Mucosa of stomach (tissue), 1 donor: ENCODE data around the gene OR4E1.

Experiments
- H3K27me3 ChIP-seq: one replicate; pipeline ENCODE4 v1.7.0; 2013; ENCODE audit warnings: mild to moderate bottlenecking, low read length; ENCODE audit not compliant: control insufficient read depth, insufficient read depth
- H3K36me3 ChIP-seq: one replicate; pipeline ENCODE4 v1.7.0; 2013; ENCODE audit warnings: low read length; ENCODE audit not compliant: control insufficient read depth, insufficient read depth
- H3K4me1 ChIP-seq: one replicate; pipeline ENCODE4 v1.7.0; 2013; ENCODE audit warnings: mild to moderate bottlenecking, low read length; ENCODE audit not compliant: control insufficient read depth, insufficient read depth
- H3K4me3 ChIP-seq: one replicate; pipeline ENCODE4 v1.7.0; 2013; ENCODE audit warnings: low read length
- H3K9ac ChIP-seq: one replicate; pipeline ENCODE4 v1.7.0; 2013; ENCODE audit warnings: mild to moderate bottlenecking, low read length, moderate library complexity
- H3K9me3 ChIP-seq: one replicate; pipeline ENCODE4 v1.7.0; 2013; ENCODE audit warnings: mild to moderate bottlenecking, low read length, moderate library complexity; ENCODE audit not compliant: control insufficient read depth
- donor health status: Pancreatic carcinoma.

The OR4E1 gene

DNA sequence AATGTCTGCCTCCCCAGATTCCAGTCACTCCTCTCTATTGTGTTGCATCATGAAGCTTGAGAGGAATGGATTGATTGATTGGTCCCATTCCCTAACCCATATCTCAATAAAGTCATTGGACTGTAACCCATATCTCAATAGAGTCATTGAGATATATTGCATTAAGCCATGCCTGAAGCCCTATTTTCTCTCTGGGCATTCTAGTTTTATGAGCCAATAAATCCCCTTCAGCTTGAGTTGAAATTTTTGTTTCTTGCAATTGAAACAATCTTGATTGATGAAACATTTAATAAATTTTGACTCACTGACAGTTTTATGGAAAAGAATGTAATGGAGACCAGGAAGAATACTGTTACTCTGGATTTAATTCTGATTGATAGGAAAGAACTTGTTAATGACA is 20.8 kb upstream of the OR4E1 start:
- H3K9ac ChIP-seq, result no peak overlapping the region
- H3K9me3 ChIP-seq, result no peaks in the 10 kb centered on the region
- no peaks in the 10 kb centered on the region for H3K36me3 ChIP-seq
- H3K27me3 ChIP-seq, result no peaks in the 10 kb centered on the region
- no peaks in the 10 kb centered on the region for H3K4me1 ChIP-seq
- H3K4me3 ChIP-seq, result no peak overlapping the region

DNA sequence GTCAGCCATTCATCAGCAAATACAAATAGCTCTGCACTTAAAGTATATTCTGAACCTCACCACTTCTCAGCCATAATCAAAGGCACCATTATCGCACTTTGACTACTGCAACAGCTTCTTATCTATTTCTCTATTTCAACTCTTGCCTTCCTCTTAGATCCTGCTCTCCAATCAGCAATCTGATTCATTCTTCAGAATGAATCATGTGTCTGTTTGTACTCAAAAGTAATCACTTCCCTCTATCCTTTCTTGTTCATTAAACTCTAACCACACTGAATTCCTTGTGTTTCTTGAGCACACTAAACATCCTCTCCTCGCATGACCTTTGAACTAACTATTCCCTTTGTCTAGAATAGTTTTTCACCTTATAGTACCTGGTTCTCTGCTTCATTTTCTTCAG is 12.8 kb upstream of the OR4E1 start:
- Histone ChIP-seq H3K36me3 (no peaks in the 10 kb centered on the region), H3K4me1 (no peaks in the 10 kb centered on the region), H3K9me3 (no peaks in the 10 kb centered on the region), H3K4me3 (no peak overlapping the region), H3K27me3 (no peaks in the 10 kb centered on the region), H3K9ac (no peak overlapping the region)

DNA sequence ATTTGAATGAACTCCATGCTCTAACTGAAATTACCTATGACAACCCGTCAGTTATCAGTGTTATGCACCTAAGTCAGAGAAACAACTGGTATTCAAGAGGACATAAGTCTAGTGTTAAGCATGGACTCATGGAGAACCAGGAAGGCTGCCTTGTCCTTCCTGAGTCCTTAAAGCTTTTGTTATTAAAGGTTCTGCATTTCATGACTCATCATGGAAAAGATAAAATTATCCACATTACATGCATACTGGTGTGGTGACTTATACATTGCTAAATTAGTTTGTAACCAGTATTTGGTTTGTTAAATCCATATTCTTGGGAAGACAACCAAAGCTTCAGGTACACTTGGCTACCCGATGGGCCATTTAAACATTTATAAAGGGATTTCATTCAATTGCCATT is 6.5 kb upstream of the OR4E1 start:
- no peaks in the 10 kb centered on the region for H3K9me3 ChIP-seq
- H3K27me3 ChIP-seq, result no peaks in the 10 kb centered on the region
- H3K4me3 ChIP-seq, result no peak overlapping the region
- H3K4me1 ChIP-seq, result no peaks in the 10 kb centered on the region
- no peaks in the 10 kb centered on the region for H3K36me3 ChIP-seq
- no peak overlapping the region for H3K9ac ChIP-seq

DNA sequence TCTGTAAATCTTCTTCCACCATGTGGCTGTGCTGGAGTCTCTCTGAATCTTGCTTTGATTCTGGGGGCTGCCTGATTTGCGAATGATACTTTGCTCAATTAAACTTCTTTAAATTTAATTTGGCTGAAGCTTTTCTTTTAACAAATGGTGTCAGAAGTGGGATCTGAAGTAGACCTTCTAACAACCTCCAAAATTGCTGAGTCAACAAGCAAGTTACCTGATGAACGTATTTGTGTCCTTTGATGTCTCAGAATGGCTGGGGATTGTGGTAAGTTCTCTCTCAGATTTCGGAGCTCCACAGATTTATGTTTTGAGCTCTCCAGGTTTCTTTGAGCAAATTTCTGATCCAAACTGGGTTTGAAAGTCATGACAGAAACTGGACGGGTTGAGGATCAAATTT is 1.9 kb upstream of the OR4E1 start:
- Histone ChIP-seq H3K36me3 (no peaks in the 10 kb centered on the region), H3K4me3 (no peak overlapping the region), H3K4me1 (no peaks in the 10 kb centered on the region), H3K27me3 (no peaks in the 10 kb centered on the region), H3K9ac (no peak overlapping the region), H3K9me3 (no peaks in the 10 kb centered on the region)

DNA sequence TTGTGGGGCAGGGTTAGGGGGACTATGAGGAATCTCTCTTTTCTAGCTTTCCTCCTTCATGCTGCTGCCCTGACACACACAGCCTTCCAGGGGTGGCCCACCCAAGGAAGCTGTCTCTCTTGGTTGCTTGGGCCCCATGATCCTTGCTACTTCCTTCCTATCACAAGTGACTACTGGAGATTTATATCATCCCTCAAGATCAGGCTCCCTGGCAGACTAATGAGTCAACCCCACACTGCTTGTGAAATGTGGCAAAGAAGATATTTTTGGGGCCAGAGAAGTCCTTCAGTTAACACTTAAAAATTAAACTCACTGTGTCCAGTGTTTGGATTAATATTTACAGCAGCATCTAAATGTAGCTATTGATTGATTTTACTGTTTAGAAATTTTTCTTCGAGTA is 1.5 kb downstream of the OR4E1 start:
- no peak overlapping the region for H3K9ac ChIP-seq
- no peaks in the 10 kb centered on the region for H3K27me3 ChIP-seq
- no peak overlapping the region for H3K4me3 ChIP-seq
- H3K9me3 ChIP-seq, result no peaks in the 10 kb centered on the region
- H3K4me1 ChIP-seq, result no peaks in the 10 kb centered on the region
- no peaks in the 10 kb centered on the region for H3K36me3 ChIP-seq

GRCh38 chr14:21671371-21671770 is 2.2 kb downstream of the OR4E1 start:
- no peaks in the 10 kb centered on the region for H3K4me1 ChIP-seq
- H3K9ac ChIP-seq, result no peak overlapping the region
- H3K36me3 ChIP-seq, result no peaks in the 10 kb centered on the region
- H3K9me3 ChIP-seq, result no peaks in the 10 kb centered on the region
- H3K4me3 ChIP-seq, result no peak overlapping the region
- H3K27me3 ChIP-seq, result no peaks in the 10 kb centered on the region

DNA sequence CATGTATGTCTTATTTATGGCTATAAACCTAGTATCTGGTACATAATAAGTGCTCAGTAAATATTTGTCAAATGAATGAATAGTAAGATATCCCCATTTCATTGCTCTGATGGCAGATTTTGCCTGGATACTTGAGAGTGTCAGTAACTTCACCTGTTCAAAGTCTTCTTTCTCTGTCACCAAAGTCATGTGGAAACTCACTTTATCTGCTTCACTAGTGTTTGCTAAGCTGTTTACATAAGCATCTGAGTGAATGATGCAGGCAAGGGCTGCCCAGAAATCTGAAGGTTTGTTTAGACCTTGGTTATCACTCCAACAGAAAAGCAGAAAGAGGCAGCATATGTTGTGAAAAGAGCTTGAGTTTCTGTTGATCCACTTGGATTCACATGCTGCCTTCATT is 4.3 kb downstream of the OR4E1 start:
- Histone ChIP-seq H3K9me3 (no peaks in the 10 kb centered on the region), H3K27me3 (no peaks in the 10 kb centered on the region), H3K4me3 (no peak overlapping the region), H3K36me3 (no peaks in the 10 kb centered on the region), H3K9ac (no peak overlapping the region), H3K4me1 (no peaks in the 10 kb centered on the region)

GRCh38 chr14:21668377-21668776 is 5.2 kb downstream of the OR4E1 start:
- no peaks in the 10 kb centered on the region for H3K4me1 ChIP-seq
- H3K4me3 ChIP-seq, result no peak overlapping the region
- H3K9ac ChIP-seq, result no peak overlapping the region
- H3K27me3 ChIP-seq, result no peaks in the 10 kb centered on the region
- no peaks in the 10 kb centered on the region for H3K36me3 ChIP-seq
- H3K9me3 ChIP-seq, result no peaks in the 10 kb centered on the region

DNA sequence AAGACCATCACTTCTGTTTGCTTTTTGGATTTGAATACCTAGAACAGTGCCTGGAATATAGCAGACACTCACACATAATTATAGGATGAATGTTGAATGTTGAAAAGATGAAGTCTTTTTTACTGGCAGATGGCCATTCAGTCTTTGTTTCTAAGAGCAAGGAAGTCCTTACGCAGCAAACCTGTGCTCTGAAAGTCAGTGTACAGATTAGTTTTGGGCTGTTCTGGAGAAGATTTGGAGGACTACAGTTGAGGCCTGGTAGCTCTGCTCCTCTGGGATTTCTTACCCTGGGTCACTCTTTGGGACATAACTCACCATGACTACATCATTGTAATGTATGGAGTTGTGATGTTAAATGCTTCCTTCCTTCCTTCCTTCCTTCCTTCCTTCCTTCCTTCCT is 16.6 kb downstream of the OR4E1 start:
- H3K4me1 ChIP-seq, result no peaks in the 10 kb centered on the region
- no peaks in the 10 kb centered on the region for H3K27me3 ChIP-seq

DNA sequence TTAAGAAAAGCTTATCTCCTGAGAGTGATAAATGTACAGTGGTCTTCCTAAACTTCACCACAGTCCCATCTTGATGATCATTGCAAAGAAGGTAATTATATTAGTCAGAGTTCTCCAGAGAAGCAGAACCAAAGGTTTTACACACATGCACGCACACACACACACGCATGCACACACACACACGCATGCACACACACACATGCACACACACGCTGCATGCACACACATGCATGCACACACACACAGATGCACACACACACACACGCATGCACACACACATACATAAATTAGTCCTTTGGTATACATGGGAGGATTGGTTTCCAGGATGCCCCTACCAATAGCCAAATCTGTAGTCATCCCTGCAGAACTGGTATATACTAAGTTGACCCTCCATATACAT is 19.4 kb downstream of the OR4E1 start:
- no peaks in the 10 kb centered on the region for H3K4me1 ChIP-seq
- no peak overlapping the region for H3K4me3 ChIP-seq
- no peaks in the 10 kb centered on the region for H3K9me3 ChIP-seq
- no peaks in the 10 kb centered on the region for H3K27me3 ChIP-seq
- no peaks in the 10 kb centered on the region for H3K36me3 ChIP-seq
- H3K9ac ChIP-seq, result no peak overlapping the region

More for the DNA sequence above, 16.6 kb downstream of the OR4E1 start:
- Histone ChIP-seq H3K36me3 (no peaks in the 10 kb centered on the region), H3K4me3 (no peak overlapping the region), H3K9me3 (no peaks in the 10 kb centered on the region), H3K9ac (no peak overlapping the region)

DNA sequence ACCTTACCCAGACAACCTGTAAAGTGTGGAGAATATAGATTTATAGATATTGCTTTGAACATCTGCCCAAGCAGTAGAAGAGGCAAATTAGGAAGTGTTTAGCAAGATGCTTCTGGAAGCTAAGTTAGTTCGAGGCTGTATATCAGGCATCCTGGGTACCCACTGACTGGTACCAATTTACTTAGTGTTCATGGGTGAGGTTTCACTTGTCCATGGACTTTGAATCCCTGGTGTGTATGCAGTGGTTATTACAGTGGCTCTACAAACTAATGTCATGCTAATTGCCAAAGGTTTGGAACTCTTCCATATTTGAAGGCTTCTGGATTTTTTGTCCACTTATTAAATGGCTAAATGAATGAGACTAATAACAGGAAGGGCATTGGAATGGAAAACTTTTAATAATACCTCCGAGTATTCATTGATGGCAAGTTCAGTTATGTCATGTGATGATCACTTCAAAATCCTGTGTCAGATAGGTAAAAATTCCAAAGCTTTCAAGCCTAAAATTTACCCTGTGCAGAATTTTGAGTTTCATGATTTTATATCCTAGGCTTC is 20.2 kb downstream of the OR4E1 start, which contains the start of gene OR4E2:
OR4E2 (plus strand) TSS at position 505 of the 555 bp plus-strand sequence. CDS start 11,248 bp downstream, outside the sequence.
- no peak within 1 kb of the TSS for H3K9ac ChIP-seq
- no peaks in the 10 kb centered on the region for H3K4me1 ChIP-seq
- H3K9me3 ChIP-seq, result no peaks in the 10 kb centered on the region
- H3K27me3 ChIP-seq, result no peaks in the 10 kb centered on the region
- no peak within 1 kb of the TSS for H3K4me3 ChIP-seq
- no peaks in the 10 kb centered on the region for H3K36me3 ChIP-seq

GRCh38 chr14:21652209-21652808 is 21.3 kb downstream of the OR4E1 start:
- Histone ChIP-seq H3K9ac (no peak overlapping the region), H3K4me1 (no peaks in the 10 kb centered on the region), H3K36me3 (no peaks in the 10 kb centered on the region), H3K9me3 (no peaks in the 10 kb centered on the region), H3K27me3 (no peaks in the 10 kb centered on the region), H3K4me3 (no peak overlapping the region)

- Histone ChIP-seq H3K4me1 (no peaks in the 10 kb centered on the region), H3K9me3 (no peaks in the 10 kb centered on the region), H3K27me3 (no peaks in the 10 kb centered on the region)
These were observed 26.2 kb downstream of the OR4E1 start for GRCh38 chr14:21647380-21647779.

More at GRCh38 chr14:21647380-21647779, 26.2 kb downstream of the OR4E1 start:
- Histone ChIP-seq H3K4me3 (no peak overlapping the region), H3K9ac (no peak overlapping the region), H3K36me3 (no peaks in the 10 kb centered on the region)
